GM21723 (cell line): Measurements from ENCODE around the gene VSTM2B.

ENCODE experiments used
- ATAC-seq: cut with Tn5 transposase; IDR thresholded peaks from one replicate; pipeline ENCODE4 v1.9.1; 2021; ENCODE audit warnings: mild to moderate bottlenecking, moderate library complexity; ENCODE audit not compliant: unreplicated experiment

VSTM2B gene

DNA sequence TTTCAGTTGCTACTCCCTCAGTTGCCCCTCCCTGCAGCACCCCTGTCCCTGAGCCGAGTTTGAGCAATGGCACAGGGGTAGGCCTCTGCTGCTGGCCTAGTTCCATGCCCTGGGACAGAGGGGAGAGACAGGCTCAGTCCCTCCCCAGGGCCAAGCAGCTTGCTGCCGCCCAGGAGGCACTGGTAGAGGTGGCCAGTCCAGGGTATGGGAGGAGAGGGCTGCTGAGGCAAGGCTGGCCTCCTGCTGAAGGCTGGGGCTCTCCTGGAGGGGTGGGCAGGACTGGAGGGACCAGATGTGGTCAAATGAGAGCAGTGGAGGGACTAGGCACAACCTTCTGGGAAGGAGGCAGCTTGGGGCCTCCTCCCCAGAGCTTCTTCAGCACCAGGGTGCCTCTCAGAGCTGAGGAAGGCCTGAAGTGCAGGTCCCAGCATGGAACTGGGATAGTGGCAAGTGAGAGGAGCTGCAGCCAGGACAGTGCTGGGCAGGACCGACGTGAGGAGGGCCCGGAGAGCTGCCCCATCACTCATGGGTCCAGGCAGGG is 29.8 kb upstream of the VSTM2B start:
- no peak for ATAC-seq

- ATAC-seq = no peak
Observed at GRCh38 chr19:29497241-29497640, 28.6 kb upstream of the VSTM2B start.

GRCh38 chr19:29497686-29498436 is 27.9 kb upstream of the VSTM2B start:
- no peak for ATAC-seq

DNA sequence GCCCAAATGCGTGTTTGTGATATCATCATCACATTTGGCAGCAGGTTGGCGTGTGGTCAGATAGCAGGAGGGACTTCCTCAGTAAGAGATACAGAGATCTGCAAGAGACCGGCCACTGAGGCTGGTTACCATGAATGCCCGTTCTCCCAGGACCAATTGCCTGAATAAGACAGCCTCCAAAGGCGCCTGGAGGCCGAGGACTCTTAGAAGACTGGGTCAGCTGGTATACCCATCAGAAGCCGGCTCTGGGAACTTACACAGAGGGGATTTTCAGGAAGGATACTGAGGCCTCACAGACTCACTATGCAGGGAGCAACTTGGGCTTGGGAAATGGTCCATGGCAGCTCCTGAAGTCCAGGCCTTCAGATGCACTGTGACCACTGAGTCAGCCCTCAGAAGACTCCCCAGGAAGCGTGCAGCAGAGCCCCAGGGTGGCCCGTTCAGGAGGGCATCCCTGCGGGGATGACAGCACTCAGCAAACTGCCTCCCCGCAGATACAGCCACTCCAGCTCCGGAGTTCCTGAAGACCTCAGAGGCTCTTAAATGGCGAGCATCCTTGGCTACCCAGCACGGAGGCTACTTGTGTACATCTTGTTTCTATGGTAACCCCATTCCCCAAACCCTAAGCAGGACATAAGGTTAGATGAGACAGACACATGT is 26.4 kb upstream of the VSTM2B start:
- no peak for ATAC-seq

DNA sequence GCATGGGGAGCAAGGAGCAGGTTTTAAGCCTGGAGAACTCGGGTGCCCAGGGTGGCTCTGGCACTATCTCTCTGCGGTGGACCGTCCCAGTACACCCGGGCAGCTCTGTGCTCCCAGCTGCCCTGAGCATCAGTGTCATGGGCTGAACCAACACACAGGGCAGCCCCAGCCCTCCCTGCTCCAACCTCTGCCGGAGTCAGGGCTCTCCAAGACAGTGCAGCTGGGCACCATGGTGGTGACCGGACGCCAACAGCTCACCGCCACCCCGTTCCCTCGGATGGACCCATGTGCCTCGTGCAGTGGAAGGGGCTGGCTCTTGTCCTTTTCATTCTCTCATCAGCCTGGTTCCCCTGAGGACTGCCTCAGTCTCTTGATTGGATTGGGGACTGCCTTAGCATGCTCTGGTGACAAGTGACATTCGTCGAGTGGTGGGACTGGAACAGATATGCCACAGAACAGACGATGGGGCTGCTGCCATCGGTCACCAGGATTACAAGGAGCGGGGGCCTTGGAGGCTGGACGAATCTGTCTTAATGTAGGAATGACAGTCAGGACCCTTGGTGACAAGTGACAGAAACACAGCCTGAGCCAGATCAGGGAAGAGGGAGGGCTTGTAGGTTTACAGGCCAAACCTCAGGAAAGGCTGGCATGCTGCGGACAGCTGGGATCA is 25.7 kb upstream of the VSTM2B start:
- no peak for ATAC-seq

DNA sequence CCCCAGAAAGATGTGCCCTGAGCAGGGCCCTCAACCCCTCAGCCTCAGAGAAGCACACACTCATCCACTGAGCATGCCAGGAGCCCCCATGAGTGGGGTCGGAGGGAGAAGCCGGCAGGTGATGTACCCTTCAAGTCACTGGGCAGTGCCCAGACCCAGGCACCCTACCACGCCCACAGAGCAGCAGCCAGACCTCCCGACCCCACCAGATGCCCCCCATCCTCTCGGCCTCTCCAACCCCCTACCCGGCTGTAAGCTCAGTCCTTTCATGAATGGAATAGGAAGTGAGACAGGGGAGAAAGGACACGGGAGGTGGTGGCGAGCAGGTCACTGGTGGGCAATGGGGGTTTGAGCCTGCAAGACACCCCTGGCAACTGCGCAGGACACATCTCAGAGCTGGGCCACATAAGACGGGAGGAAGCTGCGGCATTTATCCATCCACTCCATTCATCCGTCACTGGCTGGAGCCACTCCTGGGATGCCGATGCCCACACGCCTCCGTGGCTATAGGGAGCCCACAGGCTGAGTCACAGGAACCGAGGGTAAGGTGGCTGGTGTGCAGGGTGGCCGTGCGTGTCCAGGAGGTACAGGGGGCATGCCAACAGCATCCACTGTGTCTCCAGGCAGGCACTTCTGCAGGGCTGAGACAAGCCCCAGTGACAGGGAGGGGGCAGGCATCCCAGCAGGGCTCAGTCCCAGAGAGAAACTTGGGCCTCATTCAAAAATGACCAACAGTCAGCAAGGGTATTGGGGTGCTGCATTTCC is 23.8 kb upstream of the VSTM2B start:
- ATAC-seq = no peak

DNA sequence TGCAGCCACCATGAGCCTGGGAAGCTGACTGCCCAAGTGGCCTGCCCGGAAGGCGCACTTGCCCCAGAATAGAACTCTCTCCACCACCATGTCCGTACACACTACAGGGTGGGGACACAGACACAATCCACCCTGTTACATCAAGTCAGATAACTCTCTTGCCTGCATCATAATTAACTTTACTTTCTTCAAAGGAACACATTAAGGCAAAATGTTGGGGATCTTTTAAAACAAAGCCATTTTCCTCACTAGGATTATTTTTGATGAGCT is 23.3 kb upstream of the VSTM2B start:
- ATAC-seq = no peak

GRCh38 chr19:29503140-29503758 is 22.5 kb upstream of the VSTM2B start:
- ATAC-seq = no peak

DNA sequence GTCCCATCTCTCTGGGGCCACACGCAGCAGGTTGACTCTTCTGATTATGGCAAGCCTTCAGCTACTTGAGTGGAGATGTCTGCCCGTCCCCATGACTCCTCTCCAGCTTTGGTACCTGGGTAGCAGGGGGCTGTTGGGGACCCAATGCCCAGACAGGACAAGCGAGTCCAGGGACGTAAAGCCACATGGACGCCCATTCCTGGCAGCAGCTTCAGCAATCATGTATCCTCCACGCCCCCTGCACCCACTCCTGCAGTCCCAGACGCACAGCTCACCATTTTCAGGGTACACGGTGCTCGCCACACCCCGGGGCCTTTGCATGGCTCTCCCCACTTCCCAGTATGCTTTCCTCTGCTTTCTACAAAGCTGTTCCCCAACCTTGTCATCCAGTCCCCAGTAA is 22.0 kb upstream of the VSTM2B start:
- ATAC-seq = no peak

DNA sequence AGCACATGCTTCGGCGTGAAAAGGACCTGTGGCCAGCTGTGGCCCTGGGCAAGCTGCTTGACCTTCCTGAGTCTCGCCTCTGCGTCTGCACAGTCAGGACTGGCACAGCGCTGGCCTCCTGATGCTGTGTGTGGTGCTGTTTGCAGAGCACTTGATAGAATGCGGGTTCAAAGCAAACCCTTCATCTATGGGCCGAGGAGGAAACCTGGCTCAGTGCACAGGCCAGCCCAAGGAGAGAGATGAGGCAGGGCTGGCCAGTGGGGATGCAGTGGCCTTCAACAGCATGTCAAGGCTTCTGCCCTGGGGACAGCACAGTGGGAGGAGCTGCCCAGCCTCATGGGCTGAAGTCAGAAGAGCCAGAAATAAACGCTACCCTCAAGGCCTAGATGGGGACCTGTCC is 21.3 kb upstream of the VSTM2B start:
- no peak for ATAC-seq

DNA sequence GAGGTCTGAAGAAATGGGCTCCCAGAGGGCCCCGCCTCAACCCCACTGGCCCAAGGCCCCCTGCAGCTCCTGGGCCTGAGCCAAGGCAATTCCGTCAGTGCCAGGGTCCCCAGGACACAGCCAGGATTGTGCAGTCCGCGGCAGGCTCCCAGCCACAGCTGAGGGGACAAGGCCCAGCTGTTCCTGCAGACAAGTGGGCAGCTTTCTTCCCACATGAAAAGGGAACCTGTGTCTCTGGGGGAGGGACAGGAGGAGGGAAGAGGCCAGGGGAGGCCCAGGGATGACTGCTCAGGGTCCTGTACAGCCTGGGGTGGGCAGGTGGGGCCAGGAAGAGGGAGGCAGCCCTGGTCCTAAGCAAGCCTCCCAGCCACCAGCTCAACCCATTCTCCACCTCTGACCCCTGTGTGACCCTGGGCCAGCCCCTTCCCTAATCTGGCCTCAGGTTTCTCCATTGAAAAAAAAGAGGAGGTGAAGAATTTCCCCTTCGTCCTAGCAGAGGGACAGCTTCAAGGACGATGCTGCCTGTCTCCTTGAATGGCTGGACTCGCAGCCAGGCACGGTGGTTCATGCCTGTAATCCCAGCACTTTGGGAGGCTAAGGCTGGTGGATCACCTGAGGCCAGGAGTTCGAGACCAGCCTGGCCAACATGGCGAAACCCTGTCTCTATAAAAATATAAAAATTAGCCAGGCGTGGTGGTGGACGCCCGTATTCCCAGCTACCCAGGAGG is 20.5 kb upstream of the VSTM2B start:
- no peak for ATAC-seq

- ATAC-seq = no peak
Observed at GRCh38 chr19:29506619-29506911, 19.2 kb upstream of the VSTM2B start.

DNA sequence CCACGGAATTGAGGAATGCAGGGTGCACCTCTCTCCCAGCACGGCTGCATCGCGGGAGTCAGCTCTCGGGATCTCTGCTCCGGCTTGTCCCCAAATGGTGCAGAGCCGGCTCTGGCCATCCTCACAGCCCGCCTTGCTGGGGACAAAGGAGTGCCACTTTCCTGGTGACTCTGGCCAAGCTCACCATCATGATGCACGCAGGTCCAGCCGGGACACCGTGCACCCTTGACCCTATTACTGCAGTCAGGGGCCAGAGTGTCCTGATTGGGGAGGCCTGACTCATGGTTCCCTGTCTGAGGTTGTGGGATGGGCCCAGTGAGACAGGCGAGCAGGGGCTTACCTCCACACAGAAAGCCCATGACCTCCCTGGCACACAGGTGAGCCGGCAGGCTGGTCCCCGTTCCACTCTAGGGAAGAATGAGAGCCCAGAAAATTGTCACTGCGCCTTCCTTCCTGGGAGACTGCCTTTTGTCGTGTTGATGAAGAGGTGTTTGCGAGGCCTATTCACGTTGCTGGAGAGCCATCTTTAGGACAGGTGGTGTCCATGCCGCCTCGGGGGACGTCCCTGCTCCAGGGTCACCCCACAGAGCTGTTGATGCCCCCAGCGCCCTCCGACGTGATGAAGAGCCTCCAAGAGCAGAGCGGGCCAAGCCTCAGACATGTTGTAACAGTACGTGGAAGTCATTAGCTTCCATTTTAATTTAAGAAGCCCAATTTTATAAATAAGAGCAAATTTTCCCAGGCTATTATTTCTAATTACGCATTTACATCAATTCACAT is 18.5 kb upstream of the VSTM2B start:
- no peak for ATAC-seq

DNA sequence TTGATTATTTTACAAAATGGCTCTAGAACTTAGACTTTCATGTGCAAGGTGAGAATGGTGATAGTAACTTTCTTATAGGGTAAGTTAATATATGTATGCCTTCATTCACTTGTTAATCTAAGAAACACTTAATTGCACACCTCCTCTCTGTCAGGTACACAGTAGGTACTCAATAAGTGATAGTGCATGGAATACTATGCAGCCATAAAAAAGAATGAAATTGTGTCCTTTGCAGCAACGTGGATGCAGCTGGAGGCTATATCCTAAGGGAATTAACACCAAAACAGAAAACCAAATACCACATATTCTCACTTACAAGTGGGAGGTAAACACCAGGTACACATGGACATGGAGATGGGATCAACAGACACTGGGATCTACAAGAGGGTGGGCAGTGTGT is 17.6 kb upstream of the VSTM2B start:
- no peak for ATAC-seq

- ATAC-seq = no peak
Observed at GRCh38 chr19:29509456-29509855, 16.3 kb upstream of the VSTM2B start.

DNA sequence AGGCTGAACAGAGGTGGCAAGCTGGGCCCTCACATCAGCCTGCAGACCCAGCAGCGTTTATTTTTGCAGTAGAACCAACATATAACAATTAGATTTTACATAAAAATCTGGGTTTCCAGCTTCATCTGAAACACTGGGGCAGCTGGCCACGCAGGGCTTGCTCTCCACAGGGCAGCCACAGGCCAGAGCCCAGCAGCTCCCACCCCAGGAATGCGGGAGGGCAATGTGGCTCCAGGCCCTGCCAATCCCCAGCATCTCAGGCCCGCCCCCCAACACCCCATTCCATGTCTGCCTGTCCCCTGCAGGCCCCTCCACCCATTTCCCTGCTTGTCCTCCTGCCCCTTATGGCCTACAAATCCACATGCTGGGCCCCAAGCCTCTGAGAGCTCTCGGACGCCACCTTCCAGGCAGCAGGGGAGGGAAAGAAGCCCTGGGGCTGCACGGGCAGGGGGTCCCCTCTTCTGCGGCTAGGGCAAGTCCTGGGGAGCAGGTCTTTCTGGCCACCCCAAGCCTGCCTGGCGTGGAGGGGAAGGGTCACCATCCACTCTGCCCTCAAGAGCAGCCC is 15.0 kb upstream of the VSTM2B start:
- no peak for ATAC-seq

DNA sequence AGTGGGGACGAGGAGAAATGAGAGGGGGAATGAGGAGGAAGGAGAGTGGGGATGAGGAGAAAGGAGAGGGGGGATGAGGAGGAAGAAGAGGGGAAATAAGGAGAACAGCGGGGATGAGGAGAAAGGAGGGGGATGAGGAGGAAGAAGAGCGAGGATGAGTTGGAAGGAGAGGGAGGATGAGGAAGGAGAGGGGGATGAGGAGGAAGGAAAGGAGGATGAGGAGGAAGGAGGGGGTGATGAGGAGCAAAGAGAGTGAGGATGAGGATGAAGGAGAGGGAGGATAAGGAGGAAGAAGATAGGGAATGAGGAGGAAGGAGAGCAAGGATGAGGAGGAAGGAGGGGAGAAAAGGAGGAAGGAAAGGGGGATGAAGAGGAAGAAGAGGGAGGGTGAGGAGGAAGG is 14.0 kb upstream of the VSTM2B start:
- no peak for ATAC-seq

GRCh38 chr19:29512748-29513147 is 13.0 kb upstream of the VSTM2B start:
- no peak for ATAC-seq

- ATAC-seq = no peak
Observed at GRCh38 chr19:29514525-29515232, 11.1 kb upstream of the VSTM2B start.
